ENCODE measurements around the gene HOXD3.

GRCh38 chr2:176200971-176201370, 43.9 kb downstream of the HOXD3 start:
- TF ChIP-seq CTCF (IDR thresholded peaks at IDR 0.05; ENCODE audit: borderline replicate concordance, extremely low read depth, low read length, poor library complexity, severe bottlenecking) (no peak), EZH2 (IDR thresholded peaks at IDR 0.05; ENCODE audit: borderline replicate concordance, low read depth, low read length, severe bottlenecking) (no peak)
